ENCODE measurements around the gene REM1. TPM values are rescaled to one million over a fixed set of nuclear protein-coding genes. Genes with fewer than 3 reads are reported as not detected.

Gene REM1
- total RNA-seq, 1 experiment from 2014 or later: not detected

DNA sequence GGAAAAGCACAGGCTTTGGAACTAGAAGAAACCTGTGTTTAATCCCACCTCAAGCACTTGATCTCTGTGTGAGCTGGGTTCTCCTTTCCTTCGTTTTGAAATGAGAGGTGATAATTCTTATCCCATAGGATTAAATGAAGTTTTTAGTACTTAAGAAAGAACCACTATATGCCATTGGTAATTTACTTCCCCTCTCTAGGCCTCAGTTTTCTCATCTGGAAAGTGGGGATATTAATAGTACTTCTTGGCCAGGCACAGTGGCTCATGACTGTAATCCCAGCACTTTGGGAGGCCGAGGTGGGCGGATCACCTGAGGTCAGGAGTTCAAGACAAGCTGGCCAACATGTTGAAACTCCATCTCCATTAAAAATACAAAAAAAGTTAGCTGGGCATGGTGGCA, 14.1 kb downstream of the REM1 start:
- no peaks in the 10 kb centered on the region for H3K36me3 ChIP-seq (ENCODE audit: control insufficient read depth, insufficient read depth, low read length)
- H3K4me1 ChIP-seq (ENCODE audit: control insufficient read depth, insufficient read depth, low read length): no peaks in the 10 kb centered on the region
- no peak overlapping the region for H3K4me3 ChIP-seq (ENCODE audit: low read depth in 2 of 2, low read length in 2 of 2)
- POLR2A ChIA-PET: no interaction called here
- TF ChIP-seq TCF7L2 (IDR thresholded peaks at IDR 0.05; ENCODE audit: low read depth, low read length): no peak
- no peak for TF ChIP-seq POLR2AphosphoS5 (IDR thresholded peaks at IDR 0.05; ENCODE audit: low read depth, low read length)
- TF ChIP-seq, protein P1, sequence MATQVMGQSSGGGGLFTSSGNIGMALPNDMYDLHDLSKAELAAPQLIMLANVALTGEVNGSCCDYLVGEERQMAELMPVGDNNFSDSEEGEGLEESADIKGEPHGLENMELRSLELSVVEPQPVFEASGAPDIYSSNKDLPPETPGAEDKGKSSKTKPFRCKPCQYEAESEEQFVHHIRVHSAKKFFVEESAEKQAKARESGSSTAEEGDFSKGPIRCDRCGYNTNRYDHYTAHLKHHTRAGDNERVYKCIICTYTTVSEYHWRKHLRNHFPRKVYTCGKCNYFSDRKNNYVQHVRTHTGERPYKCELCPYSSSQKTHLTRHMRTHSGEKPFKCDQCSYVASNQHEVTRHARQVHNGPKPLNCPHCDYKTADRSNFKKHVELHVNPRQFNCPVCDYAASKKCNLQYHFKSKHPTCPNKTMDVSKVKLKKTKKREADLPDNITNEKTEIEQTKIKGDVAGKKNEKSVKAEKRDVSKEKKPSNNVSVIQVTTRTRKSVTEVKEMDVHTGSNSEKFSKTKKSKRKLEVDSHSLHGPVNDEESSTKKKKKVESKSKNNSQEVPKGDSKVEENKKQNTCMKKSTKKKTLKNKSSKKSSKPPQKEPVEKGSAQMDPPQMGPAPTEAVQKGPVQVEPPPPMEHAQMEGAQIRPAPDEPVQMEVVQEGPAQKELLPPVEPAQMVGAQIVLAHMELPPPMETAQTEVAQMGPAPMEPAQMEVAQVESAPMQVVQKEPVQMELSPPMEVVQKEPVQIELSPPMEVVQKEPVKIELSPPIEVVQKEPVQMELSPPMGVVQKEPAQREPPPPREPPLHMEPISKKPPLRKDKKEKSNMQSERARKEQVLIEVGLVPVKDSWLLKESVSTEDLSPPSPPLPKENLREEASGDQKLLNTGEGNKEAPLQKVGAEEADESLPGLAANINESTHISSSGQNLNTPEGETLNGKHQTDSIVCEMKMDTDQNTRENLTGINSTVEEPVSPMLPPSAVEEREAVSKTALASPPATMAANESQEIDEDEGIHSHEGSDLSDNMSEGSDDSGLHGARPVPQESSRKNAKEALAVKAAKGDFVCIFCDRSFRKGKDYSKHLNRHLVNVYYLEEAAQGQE (IDR thresholded peaks at IDR 0.05; ENCODE audit: insufficient read depth in 1 of 2, low read depth in 2 of 2, low read length in 1 of 2): no peak
- TF ChIP-seq, protein P2, sequence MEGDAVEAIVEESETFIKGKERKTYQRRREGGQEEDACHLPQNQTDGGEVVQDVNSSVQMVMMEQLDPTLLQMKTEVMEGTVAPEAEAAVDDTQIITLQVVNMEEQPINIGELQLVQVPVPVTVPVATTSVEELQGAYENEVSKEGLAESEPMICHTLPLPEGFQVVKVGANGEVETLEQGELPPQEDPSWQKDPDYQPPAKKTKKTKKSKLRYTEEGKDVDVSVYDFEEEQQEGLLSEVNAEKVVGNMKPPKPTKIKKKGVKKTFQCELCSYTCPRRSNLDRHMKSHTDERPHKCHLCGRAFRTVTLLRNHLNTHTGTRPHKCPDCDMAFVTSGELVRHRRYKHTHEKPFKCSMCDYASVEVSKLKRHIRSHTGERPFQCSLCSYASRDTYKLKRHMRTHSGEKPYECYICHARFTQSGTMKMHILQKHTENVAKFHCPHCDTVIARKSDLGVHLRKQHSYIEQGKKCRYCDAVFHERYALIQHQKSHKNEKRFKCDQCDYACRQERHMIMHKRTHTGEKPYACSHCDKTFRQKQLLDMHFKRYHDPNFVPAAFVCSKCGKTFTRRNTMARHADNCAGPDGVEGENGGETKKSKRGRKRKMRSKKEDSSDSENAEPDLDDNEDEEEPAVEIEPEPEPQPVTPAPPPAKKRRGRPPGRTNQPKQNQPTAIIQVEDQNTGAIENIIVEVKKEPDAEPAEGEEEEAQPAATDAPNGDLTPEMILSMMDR (IDR thresholded peaks at IDR 0.05): no peak
- TF ChIP-seq SIN3A (IDR thresholded peaks at IDR 0.05; ENCODE audit: borderline replicate concordance, insufficient read depth, low read depth, low read length): no peak
- CTCF ChIA-PET: interaction anchor here (0.6 kb wide), 1 partner anchor 306 kb away, joined by 6 read pairs; no protein-coding TSS in a partner anchor
- H3K27me3 ChIP-seq (ENCODE audit: control insufficient read depth, insufficient read depth, low read length): no peaks in the 10 kb centered on the region
- no peak overlapping the region for H3K27ac ChIP-seq (ENCODE audit: low read length)
- intact Hi-C loops (cut with micrococcal nuclease; ENCODE audit: unreplicated experiment) (no loop called here), in situ Hi-C loops (cut with HindIII; ENCODE audit: low pct_unique_long_range_greater_than_20kb, low sequenced_read_pairs) (no loop called here)
- no peak for ATAC-seq
- no peaks in the 10 kb centered on the region for H3K9me3 ChIP-seq (ENCODE audit: control insufficient read depth, insufficient read depth, low read depth, low read length)
- no peak for DNase-seq (ENCODE audit: low read depth, low spot score)
- BruUV-seq (replicated peaks): no TSS peak

DNA sequence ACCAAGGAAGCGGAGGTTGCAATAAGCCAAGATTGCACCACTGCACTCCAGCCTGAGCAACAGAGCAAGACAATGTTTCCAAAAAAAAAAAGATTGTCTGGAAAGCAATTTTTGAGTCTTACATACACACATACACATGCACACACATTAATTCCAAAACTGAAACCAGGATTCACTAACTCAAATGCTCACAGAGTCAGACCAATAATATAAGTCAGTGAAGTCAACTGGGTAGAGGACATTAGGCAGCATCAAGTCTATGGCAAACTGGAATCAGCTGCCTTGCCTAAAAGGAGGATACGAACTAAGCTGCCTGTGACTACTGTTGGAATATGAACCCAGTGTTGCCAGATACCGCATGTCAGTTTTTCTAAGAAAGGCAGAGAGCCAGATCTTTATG, 15.7 kb downstream of the REM1 start:
- BruUV-seq (replicated peaks): no TSS peak
- in situ Hi-C loops (cut with HindIII; ENCODE audit: low pct_unique_long_range_greater_than_20kb, low sequenced_read_pairs) (no loop called here), intact Hi-C loops (cut with micrococcal nuclease; ENCODE audit: unreplicated experiment) (loop anchor here (10.0 kb wide), 1 partner anchor 166 kb away; no protein-coding TSS in a partner anchor)
- Histone ChIP-seq H3K36me3 (ENCODE audit: control insufficient read depth, insufficient read depth, low read length) (no peaks in the 10 kb centered on the region), H3K27me3 (ENCODE audit: control insufficient read depth, insufficient read depth, low read length) (no peaks in the 10 kb centered on the region; the same call in 1 of the 2 replicates), H3K4me3 (ENCODE audit: low read depth in 2 of 2, low read length in 2 of 2) (no peak overlapping the region), H3K27ac (ENCODE audit: low read length) (no peak overlapping the region), H3K9me3 (ENCODE audit: control insufficient read depth, insufficient read depth, low read depth, low read length) (no peaks in the 10 kb centered on the region), H3K4me1 (ENCODE audit: control insufficient read depth, insufficient read depth, low read length) (no peaks in the 10 kb centered on the region)
- no peak for DNase-seq (ENCODE audit: low read depth, low spot score)
- no peak for ATAC-seq
- ChIA-PET CTCF (interaction anchor here (0.7 to 1.2 kb wide), 2 partner anchors 12 to 18 kb away, joined by 4 read pairs; no protein-coding TSS in a partner anchor), POLR2A (interaction anchor here (0.7 kb wide), 1 partner anchor 262 kb away, joined by 3 read pairs; no protein-coding TSS in a partner anchor)
- TF ChIP-seq, protein P1 (IDR thresholded peaks at IDR 0.05; ENCODE audit: insufficient read depth in 1 of 2, low read depth in 2 of 2, low read length in 1 of 2): no peak
- no peak for TF ChIP-seq SIN3A (IDR thresholded peaks at IDR 0.05; ENCODE audit: borderline replicate concordance, insufficient read depth, low read depth, low read length)
- TF ChIP-seq, protein P2 (IDR thresholded peaks at IDR 0.05): no peak

All from Panc1 (cell line).